GM18511 (cell line): ENCODE measurements around the gene RAMAC.
A peak's percentile ranks its signal among the peaks of the same experiment; 100 is the strongest.
"Not testable (repeated sequence)": the region's sequence is repeated elsewhere in the genome, so short reads cannot be mapped to it uniquely, and the experiment has no call there.

ENCODE experiments used
- ATAC-seq: cut with Tn5 transposase; IDR thresholded peaks from one replicate; pipeline ENCODE4 v1.9.1; 2021; ENCODE audit warnings: mild to moderate bottlenecking, moderate library complexity; ENCODE audit not compliant: unreplicated experiment

The RAMAC gene

DNA sequence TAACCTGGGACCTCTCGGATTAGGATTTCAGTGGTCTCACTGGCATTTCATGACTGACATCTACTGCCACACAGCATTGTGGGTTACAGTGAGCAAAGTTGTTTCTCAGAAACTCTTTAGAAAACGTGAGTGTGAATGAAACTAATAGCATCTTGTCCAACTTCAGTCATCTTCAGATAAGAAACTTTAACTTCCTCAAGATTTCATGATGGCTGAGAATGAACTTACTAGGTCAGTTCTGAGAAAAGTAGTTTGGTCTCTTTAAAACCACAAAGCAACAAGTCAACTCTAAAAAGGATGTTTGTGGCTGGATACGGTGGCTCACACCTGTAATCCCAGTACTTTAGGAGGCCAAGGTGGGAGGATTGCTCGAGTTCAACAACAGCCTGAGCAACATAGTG lies 19.3 kb upstream of the RAMAC start:
- peak; percentile 96 for ATAC-seq

- no peak for ATAC-seq
Measured at GRCh38 chr15:82968066-82968465, 17.9 kb upstream of the RAMAC start.

DNA sequence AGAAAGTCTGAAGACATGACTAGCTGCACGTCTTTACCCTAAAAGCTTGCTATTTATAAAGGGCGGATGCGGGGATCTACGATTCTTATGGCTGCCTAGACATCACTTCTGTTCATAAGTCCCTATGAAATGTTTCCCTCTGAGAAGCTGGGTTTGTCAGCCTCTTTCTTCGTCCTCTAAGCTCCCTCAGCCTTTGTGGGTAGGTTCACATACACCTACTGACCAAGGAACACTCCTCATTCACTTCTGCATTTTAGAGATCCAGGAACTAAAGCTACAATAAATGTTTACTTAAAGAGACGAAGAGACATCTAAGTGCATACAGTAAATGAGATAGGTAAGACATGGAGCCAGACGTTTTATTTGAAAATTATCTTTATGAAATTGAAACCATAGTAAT lies 16.7 kb upstream of the RAMAC start:
- ATAC-seq, result no peak

GRCh38 chr15:82970078-82970686 lies 15.8 kb upstream of the RAMAC start:
- no peak for ATAC-seq

DNA sequence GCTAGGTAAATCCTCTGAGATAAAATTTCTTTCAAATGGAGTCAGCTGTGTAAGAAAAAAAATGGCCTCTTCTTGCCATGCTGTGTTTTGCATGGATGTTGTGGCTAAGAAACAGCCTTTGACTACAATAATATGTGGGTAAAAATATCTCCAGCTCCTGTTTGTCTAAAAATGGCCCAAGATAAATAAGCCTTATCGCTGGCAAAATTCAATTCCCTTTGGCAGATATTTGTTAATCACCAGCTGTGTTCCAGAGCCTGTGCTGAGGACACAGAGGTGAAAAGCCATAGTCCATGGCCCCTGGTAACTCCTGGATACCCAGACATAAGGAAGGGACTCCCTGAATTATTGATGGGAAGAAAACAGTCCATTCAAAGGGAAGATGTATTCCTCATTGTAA lies 15.3 kb upstream of the RAMAC start:
- no peak for ATAC-seq

DNA sequence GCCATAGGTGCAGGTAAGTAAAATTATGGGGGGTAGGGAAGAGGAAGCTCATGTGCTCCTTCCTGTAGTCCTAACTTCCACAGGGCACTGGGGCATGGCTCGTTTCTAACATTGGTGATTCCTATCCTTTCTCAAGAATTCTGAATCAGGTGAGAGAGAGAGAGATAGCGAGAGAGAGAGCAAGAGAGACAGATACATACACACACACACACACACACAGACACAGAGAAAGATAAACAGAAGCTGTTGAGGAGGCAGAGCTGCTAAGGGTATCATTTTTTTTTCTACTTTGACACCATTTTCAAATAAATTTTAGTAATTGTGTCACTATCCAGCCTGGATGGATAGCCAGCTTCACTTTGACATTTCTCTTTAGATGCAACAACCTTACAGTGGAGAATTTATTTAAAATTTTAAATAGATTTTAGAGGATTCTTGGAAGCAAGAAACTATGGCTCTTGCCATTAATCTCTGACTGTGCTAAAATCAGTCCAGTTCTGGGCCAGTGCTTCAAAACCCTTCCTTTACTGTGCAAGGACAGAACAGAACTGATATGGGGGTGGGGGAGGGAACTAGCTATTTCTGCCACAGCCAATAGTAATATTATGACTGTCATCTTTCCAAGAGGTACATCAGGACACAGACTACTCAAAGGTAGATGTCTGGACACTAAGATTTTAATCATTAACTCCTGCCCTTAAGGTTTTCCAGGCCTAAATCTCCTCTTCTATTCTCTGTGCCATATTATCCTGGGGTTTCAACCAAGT lies 14.6 kb upstream of the RAMAC start:
- no peak for ATAC-seq

- no peak for ATAC-seq
Measured at GRCh38 chr15:82972990-82973389, 13.0 kb upstream of the RAMAC start.

DNA sequence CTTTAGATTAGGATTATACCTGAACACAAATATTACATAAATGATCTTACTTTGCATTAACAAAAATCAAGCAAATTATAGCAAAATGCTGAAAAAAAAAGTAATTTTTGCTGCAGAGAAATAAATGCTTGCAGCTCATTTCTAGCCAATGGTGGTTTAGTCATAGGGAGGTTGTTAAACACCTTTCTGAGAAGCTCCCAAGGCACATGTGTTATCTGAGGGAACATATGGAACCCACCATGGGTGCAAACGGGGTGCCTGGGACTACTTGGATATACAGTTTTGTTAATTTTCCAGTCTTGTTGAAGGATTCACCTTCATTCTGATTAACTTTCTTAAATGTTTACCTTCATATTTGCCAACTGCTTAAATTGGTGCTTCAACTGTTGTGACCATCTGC lies 8.9 kb upstream of the RAMAC start:
- ATAC-seq, result no peak

DNA sequence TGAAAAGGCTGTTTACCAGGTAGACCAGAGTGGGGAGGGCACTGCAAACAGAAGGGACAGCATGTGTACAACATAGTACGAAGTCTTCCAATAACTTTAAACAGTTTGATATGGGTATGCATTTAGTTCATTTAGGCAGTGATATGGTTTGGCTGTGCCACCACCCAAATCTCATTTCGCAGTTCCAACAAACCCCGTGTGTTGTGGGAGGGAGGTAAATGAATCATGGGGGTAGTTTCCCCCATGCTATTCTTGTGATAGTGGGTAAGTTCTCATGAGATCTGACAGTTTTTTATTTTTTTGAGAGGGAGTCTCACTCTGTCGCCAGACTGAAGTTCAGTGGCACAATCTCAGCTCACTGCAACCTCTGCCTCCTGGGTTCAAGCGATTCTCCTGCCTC lies 7.6 kb upstream of the RAMAC start:
- ATAC-seq, result no peak

DNA sequence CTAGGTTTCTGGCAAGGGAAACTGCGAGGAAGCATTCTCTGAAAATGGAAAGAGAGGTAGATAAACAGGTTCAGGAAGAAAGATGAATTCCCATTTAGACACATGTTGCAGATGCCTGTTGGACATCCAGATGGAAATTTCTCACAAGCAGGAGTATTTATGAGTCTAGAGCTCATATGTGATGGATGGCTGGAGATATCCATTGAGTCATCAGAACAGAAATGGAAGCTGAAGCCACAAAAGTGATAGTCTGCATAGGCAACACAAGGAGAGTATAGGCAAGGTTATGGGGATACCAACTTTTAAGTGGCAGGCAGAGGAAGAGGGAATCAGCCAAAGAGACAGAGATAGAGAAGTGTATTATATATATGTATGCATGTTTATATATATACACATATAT lies 6.3 kb upstream of the RAMAC start:
- no peak for ATAC-seq

- ATAC-seq, result no peak
Measured at GRCh38 chr15:82980981-82981380, 5.0 kb upstream of the RAMAC start.

- peak; percentile 16 for ATAC-seq
Measured at GRCh38 chr15:82986442-82986780, 401 bp downstream of the RAMAC start.

- ATAC-seq, result no peak
Measured at GRCh38 chr15:82992436-82992998, 6.5 kb downstream of the RAMAC start.

DNA sequence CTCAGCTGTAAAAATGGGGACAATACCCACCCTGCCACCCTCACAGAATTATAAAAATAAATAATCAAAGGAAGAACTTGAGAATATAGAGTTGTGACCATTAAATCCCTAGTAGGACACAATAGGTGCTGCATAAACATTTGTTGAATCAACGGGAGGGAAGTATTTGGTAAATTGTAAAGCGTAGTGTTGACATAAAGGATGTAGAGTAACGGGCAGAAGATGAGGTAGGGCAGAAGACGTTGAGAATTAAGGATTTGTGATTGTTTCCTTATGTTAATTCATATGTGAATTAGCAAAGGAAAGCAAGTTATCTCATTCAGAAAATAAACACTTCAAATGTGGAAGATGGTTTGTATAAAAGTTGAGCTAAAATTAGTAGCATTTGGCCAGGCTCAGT lies 7.1 kb downstream of the RAMAC start:
- no peak for ATAC-seq

DNA sequence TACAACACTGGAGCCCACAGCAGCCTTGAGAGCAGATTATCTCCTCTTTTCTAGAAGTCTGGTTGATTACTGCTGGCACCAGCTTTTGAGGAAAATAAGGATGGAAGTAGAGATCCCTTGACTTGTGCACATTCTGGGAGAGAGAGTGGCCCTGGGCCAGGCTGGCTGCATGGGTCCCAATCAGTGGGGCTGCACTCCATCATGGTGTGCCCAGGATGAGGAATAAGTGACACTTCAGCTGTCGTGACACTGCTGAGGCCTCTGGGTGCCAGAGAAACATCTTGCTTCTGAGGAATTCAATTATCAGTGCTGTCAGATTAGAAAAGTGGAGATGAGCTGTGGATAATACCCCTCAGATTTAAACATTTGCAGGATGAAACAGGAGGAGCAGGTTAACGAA lies 9.1 kb downstream of the RAMAC start:
- no peak for ATAC-seq

- ATAC-seq, result no peak
Measured at GRCh38 chr15:82995938-82996337, 9.9 kb downstream of the RAMAC start.

DNA sequence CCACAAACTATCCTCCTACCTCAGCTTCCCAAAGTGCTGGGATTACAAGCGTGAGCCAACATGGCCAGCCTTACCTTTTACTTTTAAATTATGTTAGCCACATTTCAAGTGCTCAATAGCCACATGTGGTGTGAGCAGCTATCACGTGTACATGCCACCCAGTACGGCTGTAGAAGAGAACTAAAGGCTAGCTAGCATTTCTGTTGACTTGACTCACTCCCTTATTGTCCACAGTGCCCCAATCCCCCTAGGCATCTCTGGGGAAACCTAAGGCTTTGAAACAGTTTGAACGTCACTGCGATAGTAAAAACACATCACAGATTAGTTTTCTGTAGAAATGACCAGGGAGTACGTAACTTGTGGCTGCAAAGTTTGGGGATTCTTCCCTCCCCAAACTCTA lies 13.4 kb downstream of the RAMAC start:
- no peak for ATAC-seq

- ATAC-seq, result peak; percentile 84
Measured at GRCh38 chr15:82999905-83000671, 14.1 kb downstream of the RAMAC start.

- not testable (repeated sequence) for ATAC-seq
Measured at GRCh38 chr15:83000672-83001031, 14.6 kb downstream of the RAMAC start.

DNA sequence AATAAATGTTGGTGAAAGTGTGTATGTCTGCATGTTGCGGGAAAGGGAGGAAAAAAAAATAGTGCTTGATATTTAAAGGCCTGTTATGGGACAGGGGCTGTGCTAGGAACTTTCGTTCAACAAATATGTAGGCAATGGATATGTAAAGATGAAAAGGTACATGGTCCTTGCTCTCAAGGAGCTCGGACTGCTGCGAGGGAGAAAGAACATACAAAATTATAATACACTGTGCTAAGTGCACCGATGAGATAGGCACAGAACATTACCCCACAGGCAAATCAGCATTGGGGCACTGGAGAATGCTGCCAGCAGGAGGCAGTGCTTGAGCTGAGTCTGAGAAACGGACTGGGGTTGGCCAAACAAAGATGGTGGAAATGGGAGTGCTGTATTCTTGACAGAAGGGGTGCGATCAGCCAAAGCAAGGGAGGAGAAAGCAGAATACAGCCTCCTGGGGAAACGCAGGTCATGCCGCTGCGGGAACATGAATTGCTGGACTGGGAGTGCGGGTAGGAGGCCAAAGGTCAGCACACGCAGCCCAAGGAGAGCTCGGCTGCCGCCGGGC lies 24.8 kb downstream of the RAMAC start:
- ATAC-seq, result peak; percentile 79

GRCh38 chr15:83011271-83012075 lies 25.5 kb downstream of the RAMAC start, which contains the start of gene C15orf40:
Gene C15orf40 (minus strand): TSS chr15:83011639. CDS start chr15:83011607, 32 bp downstream.
- ATAC-seq, result peak; percentile 90
